HepG2 (cell line): ENCODE results near the gene CD72.

Source experiments
- CTCF ChIP-seq: sonication (generic); formaldehyde crosslinking; IDR thresholded peaks from 2 replicates; pipeline ENCODE4 v1.5.0; 2020; ENCODE audit warnings: mild to moderate bottlenecking, missing genetic modification reagents, moderate library complexity
- MAX ChIP-seq: IDR thresholded peaks from 2 replicates; pipeline ENCODE4 v1.6.1; 2012; ENCODE audit warnings: inconsistent platforms
- POLR2A ChIP-seq, 2 experiments: IDR thresholded peaks; 2 replicates each; pipeline ENCODE4 v1.6.1; 2011; ENCODE audit warnings: low read depth in 2 of 2, low read length in 2 of 2, mild to moderate bottlenecking in 1 of 2, moderate library complexity in 1 of 2; ENCODE audit not compliant: insufficient read depth in 1 of 2
- RBFOX2 ChIP-seq: fragments of 200-400 bp; formaldehyde crosslinking; IDR thresholded peaks from 2 replicates; pipeline ENCODE4 v1.6.1; 2017; ENCODE audit warnings: low read depth, mild to moderate bottlenecking, low read length
- REST ChIP-seq, 2 experiments: IDR thresholded peaks; 2 replicates each; pipeline ENCODE4 v1.6.1; 2011 to 2012; ENCODE audit warnings: low read length in 2 of 2, borderline replicate concordance in 1 of 2, low read depth in 1 of 2, mild to moderate bottlenecking in 1 of 2, moderate library complexity in 1 of 2
- SAP130 ChIP-seq: IDR thresholded peaks from 2 replicates; pipeline ENCODE4 v1.6.1; 2016; ENCODE audit warnings: low read depth
- ZNF263 ChIP-seq: sonication (generic); formaldehyde crosslinking; IDR thresholded peaks from 2 replicates; pipeline ENCODE4 v1.4.0; 2020; ENCODE audit warnings: missing genetic modification reagents
- ZNF629 ChIP-seq: sonication (generic); formaldehyde crosslinking; conservative IDR thresholded peaks from 2 replicates; pipeline ENCODE4 v1.5.0; 2020; ENCODE audit warnings: missing genetic modification reagents

DNA sequence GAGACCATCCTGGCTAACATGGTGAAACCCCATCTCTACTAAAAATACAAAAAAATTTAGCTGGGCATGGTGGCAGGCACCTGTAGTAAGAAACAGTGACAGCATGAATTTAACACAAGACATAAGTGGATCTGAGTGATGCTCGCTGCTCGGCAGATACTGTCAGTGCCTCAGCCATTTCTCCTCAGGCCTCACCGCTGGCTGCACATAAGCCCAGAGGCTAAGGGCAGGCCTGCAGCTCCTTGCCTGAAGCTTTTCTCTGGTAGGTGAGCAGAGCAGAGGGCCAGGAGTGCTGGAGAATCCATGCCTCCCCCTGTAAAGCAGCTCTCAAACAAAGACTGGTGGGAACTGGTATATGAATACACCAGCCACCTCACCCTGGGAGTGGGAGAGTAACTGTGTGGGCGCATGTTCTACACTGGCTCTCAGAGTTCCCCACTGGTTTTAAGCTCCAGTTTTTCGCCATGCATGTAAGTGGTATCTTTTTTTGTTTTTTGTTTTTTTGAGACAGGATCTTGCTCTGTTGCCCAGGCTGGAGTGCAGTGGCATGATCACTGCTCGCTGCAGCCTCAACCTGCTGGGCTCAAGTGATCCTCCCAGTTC is 10.3 kb upstream of the CD72 start:
- TF ChIP-seq RBFOX2 (no peak), MAX (no peak), ZNF263 (CRISPR knock-in tag) (no peak), ZNF629 (CRISPR knock-in tag) (no peak), REST (IDR thresholded peaks at IDR 0.05; ENCODE audit: borderline replicate concordance in 1 of 2, low read depth in 1 of 2, low read length in 2 of 2) (no peak), POLR2A (IDR thresholded peaks at IDR 0.05; ENCODE audit: insufficient read depth in 1 of 2, low read depth in 2 of 2, low read length in 2 of 2) (no peak), CTCF (no peak), SAP130 (no peak)
